ENCODE measurements around the gene PKDCC. TPM values are rescaled to one million over a fixed set of nuclear protein-coding genes. Genes with fewer than 3 reads are reported as not detected.
A peak's percentile ranks its signal among the peaks of the same experiment; 100 is the strongest.

The PKDCC gene
- total and polyA plus RNA-seq, 2 of the 13 experiments (the other 11 are each of a cell fraction or from before 2014, with no cell fraction given) = 52.6 to 58.8 TPM

DNA sequence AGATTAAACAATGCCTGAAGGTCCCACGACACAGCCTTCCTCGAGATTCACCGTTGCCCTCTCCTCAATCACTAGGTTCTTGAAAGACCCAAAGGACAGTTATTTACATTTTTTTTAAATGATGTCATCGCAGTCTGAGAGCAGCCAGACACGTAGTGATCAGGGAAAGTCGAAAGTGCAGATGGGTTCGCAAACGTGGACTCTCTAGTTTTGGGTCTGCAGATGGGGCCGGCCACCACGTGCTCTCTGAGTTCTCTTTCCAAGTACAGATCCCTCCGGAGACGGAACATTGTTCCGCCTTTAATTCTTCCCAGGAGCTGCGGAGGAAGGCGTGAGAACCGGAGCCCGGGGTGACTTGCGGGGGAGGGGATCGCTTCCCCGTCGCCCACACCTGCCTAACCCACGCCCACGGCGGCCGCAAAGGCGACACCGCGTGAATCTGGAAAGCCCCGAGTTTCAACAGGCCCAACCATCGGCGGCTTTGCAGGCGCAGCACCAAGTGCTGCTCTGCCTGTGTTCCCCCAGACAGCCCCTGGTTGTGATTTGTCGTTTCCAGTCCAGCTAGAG is 54.3 kb downstream of the PKDCC start (continued):
- TF ChIP-seq, protein P1, sequence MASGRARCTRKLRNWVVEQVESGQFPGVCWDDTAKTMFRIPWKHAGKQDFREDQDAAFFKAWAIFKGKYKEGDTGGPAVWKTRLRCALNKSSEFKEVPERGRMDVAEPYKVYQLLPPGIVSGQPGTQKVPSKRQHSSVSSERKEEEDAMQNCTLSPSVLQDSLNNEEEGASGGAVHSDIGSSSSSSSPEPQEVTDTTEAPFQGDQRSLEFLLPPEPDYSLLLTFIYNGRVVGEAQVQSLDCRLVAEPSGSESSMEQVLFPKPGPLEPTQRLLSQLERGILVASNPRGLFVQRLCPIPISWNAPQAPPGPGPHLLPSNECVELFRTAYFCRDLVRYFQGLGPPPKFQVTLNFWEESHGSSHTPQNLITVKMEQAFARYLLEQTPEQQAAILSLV (CRISPR knock-in tag; IDR thresholded peaks at IDR 0.05; ENCODE audit: borderline replicate concordance) = peak; percentile 94; the same call in 1 of the 2 replicates
- TF ChIP-seq, protein P2, sequence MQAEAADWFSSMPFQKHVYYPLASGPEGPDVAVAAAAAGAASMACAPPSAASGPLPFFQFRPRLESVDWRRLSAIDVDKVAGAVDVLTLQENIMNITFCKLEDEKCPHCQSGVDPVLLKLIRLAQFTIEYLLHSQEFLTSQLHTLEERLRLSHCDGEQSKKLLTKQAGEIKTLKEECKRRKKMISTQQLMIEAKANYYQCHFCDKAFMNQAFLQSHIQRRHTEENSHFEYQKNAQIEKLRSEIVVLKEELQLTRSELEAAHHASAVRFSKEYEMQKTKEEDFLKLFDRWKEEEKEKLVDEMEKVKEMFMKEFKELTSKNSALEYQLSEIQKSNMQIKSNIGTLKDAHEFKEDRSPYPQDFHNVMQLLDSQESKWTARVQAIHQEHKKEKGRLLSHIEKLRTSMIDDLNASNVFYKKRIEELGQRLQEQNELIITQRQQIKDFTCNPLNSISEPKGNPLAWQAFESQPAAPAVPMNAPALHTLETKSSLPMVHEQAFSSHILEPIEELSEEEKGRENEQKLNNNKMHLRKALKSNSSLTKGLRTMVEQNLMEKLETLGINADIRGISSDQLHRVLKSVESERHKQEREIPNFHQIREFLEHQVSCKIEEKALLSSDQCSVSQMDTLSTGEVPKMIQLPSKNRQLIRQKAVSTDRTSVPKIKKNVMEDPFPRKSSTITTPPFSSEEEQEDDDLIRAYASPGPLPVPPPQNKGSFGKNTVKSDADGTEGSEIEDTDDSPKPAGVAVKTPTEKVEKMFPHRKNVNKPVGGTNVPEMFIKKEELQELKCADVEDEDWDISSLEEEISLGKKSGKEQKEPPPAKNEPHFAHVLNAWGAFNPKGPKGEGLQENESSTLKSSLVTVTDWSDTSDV (CRISPR knock-in tag; IDR thresholded peaks at IDR 0.05) = peak; percentile 91; the same call in 1 of the 2 replicates
- no peak for TF ChIP-seq SP2 (CRISPR knock-in tag; IDR thresholded peaks at IDR 0.05)

DNA sequence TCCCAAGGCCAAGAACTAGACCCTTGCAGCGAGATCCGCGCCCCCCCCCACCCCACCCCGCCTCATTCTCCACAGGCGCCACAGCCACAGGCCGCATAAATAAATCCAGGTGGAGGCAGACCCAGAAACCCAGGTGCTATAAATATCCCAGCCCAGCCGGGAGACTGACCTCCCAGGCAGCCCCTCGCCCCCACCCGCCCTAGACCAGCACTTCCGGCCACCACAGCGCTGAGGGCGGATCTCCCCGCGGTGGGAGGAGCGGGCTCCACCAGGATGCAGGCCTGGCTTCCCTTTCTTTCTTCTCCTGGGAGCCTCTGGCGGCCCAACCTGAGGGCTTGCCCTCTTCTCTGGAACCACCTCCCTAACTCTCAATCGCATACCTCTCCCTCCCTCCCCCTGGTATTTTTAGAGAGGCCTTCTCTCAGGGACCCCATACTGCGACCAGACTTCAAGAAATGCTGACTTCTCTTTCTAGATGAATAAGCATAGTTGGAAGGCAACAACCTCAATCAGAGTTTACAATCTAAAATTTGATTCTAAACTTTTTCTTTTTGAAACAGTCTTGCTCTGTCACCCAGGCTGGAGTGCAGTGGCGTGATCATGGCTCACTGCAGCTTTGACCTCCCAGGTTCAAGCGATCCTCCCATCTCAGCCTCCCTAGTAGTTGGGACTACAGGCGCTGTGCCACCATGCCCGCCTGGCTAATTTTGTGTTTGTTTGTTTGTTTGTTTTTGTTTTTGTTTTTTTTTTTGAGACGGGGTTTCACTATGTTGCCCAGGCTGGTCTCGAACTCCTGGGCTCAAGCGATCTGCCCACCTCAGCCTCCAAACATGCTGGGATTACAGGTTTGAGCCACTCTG is 55.0 kb downstream of the PKDCC start:
- TF ChIP-seq TCF12 (IDR thresholded peaks at IDR 0.05) (no peak), TCF12 (CRISPR knock-in tag; IDR thresholded peaks at IDR 0.05) (no peak), SNAPC2 (CRISPR knock-in tag; IDR thresholded peaks at IDR 0.05) (0 out of 2 replicates have a peak, but pooled peaks have one; percentile 50), ZNF331 (CRISPR knock-in tag; IDR thresholded peaks at IDR 0.05) (no peak), ZNF143 (CRISPR knock-in tag; IDR thresholded peaks at IDR 0.05) (no peak), ZNF260 (CRISPR knock-in tag; IDR thresholded peaks at IDR 0.05; ENCODE audit: borderline replicate concordance, low read depth) (no peak), KDM5B (CRISPR knock-in tag; IDR thresholded peaks at IDR 0.05; ENCODE audit: borderline replicate concordance) (0 out of 2 replicates have a peak, but pooled peaks have one; percentile 23)
- TF ChIP-seq, protein P3, sequence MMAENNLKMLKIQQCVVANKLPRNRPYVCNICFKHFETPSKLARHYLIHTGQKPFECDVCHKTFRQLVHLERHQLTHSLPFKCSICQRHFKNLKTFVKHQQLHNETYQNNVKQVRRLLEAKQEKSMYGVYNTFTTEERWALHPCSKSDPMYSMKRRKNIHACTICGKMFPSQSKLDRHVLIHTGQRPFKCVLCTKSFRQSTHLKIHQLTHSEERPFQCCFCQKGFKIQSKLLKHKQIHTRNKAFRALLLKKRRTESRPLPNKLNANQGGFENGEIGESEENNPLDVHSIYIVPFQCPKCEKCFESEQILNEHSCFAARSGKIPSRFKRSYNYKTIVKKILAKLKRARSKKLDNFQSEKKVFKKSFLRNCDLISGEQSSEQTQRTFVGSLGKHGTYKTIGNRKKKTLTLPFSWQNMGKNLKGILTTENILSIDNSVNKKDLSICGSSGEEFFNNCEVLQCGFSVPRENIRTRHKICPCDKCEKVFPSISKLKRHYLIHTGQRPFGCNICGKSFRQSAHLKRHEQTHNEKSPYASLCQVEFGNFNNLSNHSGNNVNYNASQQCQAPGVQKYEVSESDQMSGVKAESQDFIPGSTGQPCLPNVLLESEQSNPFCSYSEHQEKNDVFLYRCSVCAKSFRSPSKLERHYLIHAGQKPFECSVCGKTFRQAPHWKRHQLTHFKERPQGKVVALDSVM (CRISPR knock-in tag; IDR thresholded peaks at IDR 0.05) = peak; percentile 89
- TF ChIP-seq, protein P4, sequence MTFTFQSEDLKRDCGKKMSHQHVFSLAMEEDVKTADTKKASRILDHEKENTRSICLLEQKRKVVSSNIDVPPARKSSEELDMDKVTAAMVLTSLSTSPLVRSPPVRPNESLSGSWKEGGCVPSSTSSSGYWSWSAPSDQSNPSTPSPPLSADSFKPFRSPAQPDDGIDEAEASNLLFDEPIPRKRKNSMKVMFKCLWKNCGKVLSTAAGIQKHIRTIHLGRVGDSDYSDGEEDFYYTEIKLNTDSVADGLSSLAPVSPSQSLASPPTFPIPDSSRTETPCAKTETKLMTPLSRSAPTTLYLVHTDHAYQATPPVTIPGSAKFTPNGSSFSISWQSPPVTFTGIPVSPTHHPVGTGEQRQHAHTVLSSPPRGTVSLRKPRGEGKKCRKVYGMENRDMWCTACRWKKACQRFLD (CRISPR knock-in tag; IDR thresholded peaks at IDR 0.05; ENCODE audit: borderline replicate concordance) = no peak
- H2AFZ ChIP-seq (ENCODE audit: low read length) = no peak overlapping the region
- 95% methylated on average over 23 of the region's 25 CpGs for WGBS (ENCODE audit: low lambda C conversion rate)
- no peaks in the 10 kb centered on the region for H4K20me1 ChIP-seq (ENCODE audit: insufficient read depth, low read length)
- in situ Hi-C loops (cut with HindIII; ENCODE audit: extremely low pct_ligation_motif_present, low pct_unique_long_range_greater_than_20kb) (no loop called here), intact Hi-C loops (cut with micrococcal nuclease; ENCODE audit: unreplicated experiment) (no loop called here)
- no peak for DNase-seq (ENCODE audit: low spot score)
- no peaks in the 10 kb centered on the region for H3K36me3 ChIP-seq (replicated peaks in 1 of 2; ENCODE audit: control insufficient read depth in 1 of 2, insufficient read depth in 2 of 2, low read length in 2 of 2)
- no peak for ATAC-seq
- no peak overlapping the region for H3K4me2 ChIP-seq (ENCODE audit: low read depth, low read length)
- BruUV-seq (replicated peaks) = no TSS peak
- H3K4me3 ChIP-seq (replicated peaks in 1 of 3; ENCODE audit: insufficient read depth in 1 of 3, low read depth in 2 of 3, low read length in 3 of 3) = no peak overlapping the region
- ChIA-PET POLR2A (no interaction called here), CTCF (ENCODE audit: low intra/inter-chr PET ratio, low total read pairs) (no interaction called here)
- H3K9me3 ChIP-seq (ENCODE audit: low read length) = peaks cover 8% of the 10 kb centered on the region; the same call in 1 of the 2 replicates
- FAIRE-seq = no peak
- no peaks in the 10 kb centered on the region for H3K27me3 ChIP-seq (ENCODE audit: control insufficient read depth in 1 of 2, insufficient read depth in 2 of 2, low read length in 2 of 2)
- H3K4me1 ChIP-seq (ENCODE audit: insufficient read depth, low read length) = peaks cover 82% of the 10 kb centered on the region
- H3K79me2 ChIP-seq (ENCODE audit: insufficient read depth, low read length) = peaks cover 13% of the 10 kb centered on the region
- peak overlapping the region; percentile 76 for H3K27ac ChIP-seq (ENCODE audit: extremely low read length, insufficient read depth, low read length)
- no peak overlapping the region for H3K9ac ChIP-seq (ENCODE audit: insufficient read depth, low read depth, low read length)

Measured in HepG2 (cell line).